IMR-90 (cell line): Measurements from ENCODE around the gene HTT. TPM values are rescaled to one million over a fixed set of nuclear protein-coding genes. Genes with fewer than 3 reads are reported as not detected.

Experiments
- ATAC-seq: fragments of 200-7000 bp; cut with Tn5 transposase; 2 replicates; pipeline ENCODE4 v1.9.1; 2020; ENCODE audit warnings: low read depth, mild to moderate bottlenecking, moderate library complexity
- BruUV-seq: library from RNA; stranded (reverse); fragments of 400-500 nt; replicated peaks from 2 replicates; lab custom pipeline; 2021; lab: Mats Ljungman, UMichigan
- CTCF ChIA-PET: fragments of 300-600 bp; formaldehyde crosslinking; extraction: SDS; loops from one replicate; lab custom pipeline; 2021; ENCODE audit warnings: antibody characterized with exemption; lab: Yijun Ruan, JAX
- POLR2A ChIA-PET: fragments of 300-600 bp; sonication (Branson Sonifier 250); formaldehyde crosslinking; loops from one replicate; lab custom pipeline; 2022; ENCODE audit warnings: antibody characterized with exemption; ENCODE audit not compliant: unreplicated experiment; lab: Charles Lee
- DNase-seq: peaks from one replicate; pipeline ENCODE4 v3.0.0; 2013
- H2AFZ ChIP-seq: replicated peaks from 2 replicates; pipeline ENCODE3; 2013; ENCODE audit warnings: low read length, mild to moderate bottlenecking; ENCODE audit not compliant: poor library complexity
- H2AK5ac ChIP-seq: 2 replicates; pipeline ENCODE4 v1.6.1; 2013; ENCODE audit warnings: low read depth, low read length, inconsistent platforms
- H2AK9ac ChIP-seq: replicated peaks from 2 replicates; pipeline ENCODE3; 2013; ENCODE audit warnings: mild to moderate bottlenecking, low read depth, low read length, moderate library complexity; ENCODE audit not compliant: poor library complexity
- H2BK120ac ChIP-seq: 2 replicates; pipeline ENCODE4 v1.6.1; 2013; ENCODE audit warnings: low read depth, low read length, inconsistent platforms
- H2BK15ac ChIP-seq: 3 replicates; pipeline ENCODE4 v1.6.1; 2013; ENCODE audit warnings: low read depth, low read length, inconsistent platforms
- H2BK20ac ChIP-seq: 2 replicates; pipeline ENCODE4 v1.6.1; 2013; ENCODE audit warnings: low read depth, mild to moderate bottlenecking, inconsistent platforms, low read length, moderate library complexity
- H2BK5ac ChIP-seq: 2 replicates; pipeline ENCODE4 v1.6.1; 2013; ENCODE audit warnings: mild to moderate bottlenecking, low read depth, low read length, inconsistent platforms; ENCODE audit not compliant: poor library complexity, severe bottlenecking
- H3K14ac ChIP-seq: replicated peaks from 2 replicates; pipeline ENCODE4 v1.6.1; 2013; ENCODE audit warnings: low read depth, low read length, inconsistent platforms
- H3K18ac ChIP-seq: 2 replicates; pipeline ENCODE4 v1.6.1; 2013; ENCODE audit warnings: low read depth, low read length, control low read depth
- H3K23ac ChIP-seq: 2 replicates; pipeline ENCODE4 v1.6.1; 2013; ENCODE audit warnings: low read depth, low read length, inconsistent platforms
- H3K27ac ChIP-seq: 2 replicates; pipeline ENCODE4 v1.5.1; 2013; ENCODE audit warnings: mild to moderate bottlenecking, control low read depth, low read length; ENCODE audit not compliant: insufficient read depth
- H3K27me3 ChIP-seq: 2 replicates; pipeline ENCODE4 v1.6.1; 2013; ENCODE audit warnings: low read length; ENCODE audit not compliant: control insufficient read depth, insufficient read depth
- H3K36me3 ChIP-seq: 2 replicates; pipeline ENCODE4 v1.6.1; 2013; ENCODE audit warnings: low read length, mixed read lengths; ENCODE audit not compliant: control insufficient read depth, insufficient read depth
- H3K4ac ChIP-seq: 2 replicates; pipeline ENCODE4 v1.6.1; 2013; ENCODE audit warnings: low read depth, low read length, inconsistent platforms
- H3K4me1 ChIP-seq: 2 replicates; pipeline ENCODE4 v1.6.1; 2013; ENCODE audit warnings: low read length, mixed read lengths; ENCODE audit not compliant: control insufficient read depth, insufficient read depth
- H3K4me2 ChIP-seq: 2 replicates; pipeline ENCODE4 v1.6.1; 2013; ENCODE audit warnings: low read depth, mild to moderate bottlenecking, control low read depth, low read length, moderate library complexity
- H3K4me3 ChIP-seq: 2 replicates; pipeline ENCODE4 v1.5.1; 2013; ENCODE audit warnings: low read depth, mild to moderate bottlenecking, control low read depth, low read length, moderate library complexity; ENCODE audit not compliant: insufficient read depth
- H3K56ac ChIP-seq: 2 replicates; pipeline ENCODE4 v1.6.1; 2013; ENCODE audit warnings: low read length, inconsistent platforms; ENCODE audit not compliant: insufficient read depth; ENCODE audit errors: extremely low read depth
- H3K79me1 ChIP-seq, 2 experiments: 2 replicates each; pipeline ENCODE4 v1.6.1; 2013; ENCODE audit warnings: low read length in 2 of 2, inconsistent platforms in 1 of 2, low read depth in 1 of 2
- H3K9ac ChIP-seq: 2 replicates; pipeline ENCODE4 v1.6.1; 2013; ENCODE audit warnings: low read depth, low read length, control low read depth
- H3K9me1 ChIP-seq: 2 replicates; pipeline ENCODE4 v1.6.1; 2013; ENCODE audit warnings: low read length, inconsistent platforms; ENCODE audit not compliant: insufficient read depth
- H3K9me3 ChIP-seq: 2 replicates; pipeline ENCODE4 v1.6.1; 2013; ENCODE audit warnings: low read length; ENCODE audit not compliant: control insufficient read depth, insufficient read depth
- H4K20me1 ChIP-seq: 2 replicates; pipeline ENCODE4 v1.6.1; 2013; ENCODE audit warnings: low read length, inconsistent platforms; ENCODE audit not compliant: insufficient read depth
- H4K5ac ChIP-seq: 2 replicates; pipeline ENCODE4 v1.6.1; 2013; ENCODE audit warnings: mild to moderate bottlenecking, low read depth, low read length, control low read depth
- H4K8ac ChIP-seq, 2 experiments: 2 replicates each; pipeline ENCODE4 v1.6.1; 2013; ENCODE audit warnings: low read depth in 2 of 2, low read length in 2 of 2, control low read depth in 1 of 2, inconsistent platforms in 1 of 2
- H4K91ac ChIP-seq: 2 replicates; pipeline ENCODE4 v1.6.1; 2013; ENCODE audit warnings: low read depth, low read length, inconsistent platforms; ENCODE audit not compliant: insufficient read depth
- BHLHE40 ChIP-seq: fragments of 150-350 bp; IDR thresholded peaks from 2 replicates; pipeline ENCODE4 v1.6.1; 2016; ENCODE audit warnings: mild to moderate bottlenecking, low read depth, low read length
- MAZ ChIP-seq: IDR thresholded peaks from 2 replicates; pipeline ENCODE4 v1.6.1; 2012; ENCODE audit warnings: low read depth, mild to moderate bottlenecking, low read length, improper control_type of control experiment, moderate library complexity, borderline replicate concordance
- WGBS, 2 experiments: methylation state at CpG; one replicate each; pipeline versions ENCODE4 v1.1.5 to v1.1.7; 2013; ENCODE audit warnings: missing lambda C conversion rate in 2 of 2; ENCODE audit not compliant: insufficient read length in 1 of 2; ENCODE audit errors: extremely low coverage in 2 of 2; 5-methylcytosine and 5-hydroxymethylcytosine counted together
- dilution Hi-C: fragments of 300-500 bp; cut with HindIII; formaldehyde crosslinking; loops from one replicate; pipeline ENCODE4 v1.14.3; 2018; ENCODE audit warnings: low sequenced_read_pairs; ENCODE audit not compliant: unreplicated experiment
- in situ Hi-C: fragments of 300-500 bp; cut with MboI; formaldehyde crosslinking; loops from 3 replicates; pipeline ENCODE4 v1.14.3; 2019; ENCODE audit warnings: low sequenced_read_pairs, inconsistent platforms, mixed read lengths
- intact Hi-C: fragments of 100-400 bp; cut with micrococcal nuclease; formaldehyde crosslinking; loops from 2 replicates; pipeline ENCODE4 v1.10.0; 2022
- polyA plus RNA-seq, 3 experiments: library from polyadenylated mRNA; depleted of rRNA; stranded (reverse); fragments of >200 nt; gene quantifications; 2 replicates each; pipeline ENCODE4 v1.2.3, GENCODE V29; 2012; ENCODE audit warnings: low replicate concordance in 1 of 3
- total RNA-seq: library from RNA; depleted of rRNA; stranded (reverse); fragments of >200 nt; gene quantifications from 2 replicates; pipeline ENCODE4 v1.2.3, GENCODE V29; 2012

HTT gene
- total and polyA plus RNA-seq, 2 of the 4 experiments (the other 2 are of a cell fraction): 11.6 to 14.3 TPM

DNA sequence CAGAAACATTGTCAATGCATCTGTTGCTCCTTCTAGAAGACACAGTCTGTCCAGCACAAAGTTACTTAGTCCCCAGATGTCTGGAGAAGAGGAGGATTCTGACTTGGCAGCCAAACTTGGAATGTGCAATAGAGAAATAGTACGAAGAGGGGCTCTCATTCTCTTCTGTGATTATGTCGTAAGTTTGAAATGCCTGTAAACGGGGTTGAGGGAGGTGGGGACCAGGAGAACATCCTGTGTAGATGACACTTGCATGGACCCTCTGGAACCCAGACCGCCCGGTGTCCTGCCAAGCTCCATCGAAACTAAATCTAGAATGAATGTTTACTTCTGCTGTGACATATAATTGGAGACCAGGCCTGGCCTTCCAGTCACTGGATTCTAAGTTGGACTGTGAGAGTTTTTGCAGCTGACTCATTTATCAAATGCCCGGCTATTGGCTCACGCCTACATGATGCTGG, 129.5 kb downstream of the HTT start:
- BruUV-seq: no TSS peak
- DNase-seq: peak; percentile 67
- Histone ChIP-seq H2AK5ac (no peak overlapping the region), H2BK5ac (peak overlapping the region; percentile 32), H2AK9ac (peak overlapping the region; percentile 58), H3K4ac (0 out of 2 replicates have a peak overlapping the region, but pooled peaks have one; percentile 12), H3K4me3 (no peak overlapping the region), H2BK15ac (no peak overlapping the region), H3K18ac (no peak overlapping the region), H3K14ac (no peak overlapping the region), H3K27ac (peak overlapping the region; percentile 56; the same call in 1 of the 2 replicates), H2AFZ (no peak overlapping the region), H4K91ac (no peak overlapping the region), H3K79me1 (peaks cover 0 to 19% of the 10 kb centered on the region in 2 experiments; a peak in 2 of 4 replicates), H2BK120ac (no peak overlapping the region), H3K4me2 (peak overlapping the region; percentile 89), H3K23ac (no peak overlapping the region; the same call in 1 of the 2 replicates), H4K5ac (no peak overlapping the region), H3K9ac (no peak overlapping the region), H3K27me3 (no peaks in the 10 kb centered on the region), H3K9me3 (no peaks in the 10 kb centered on the region), H4K20me1 (peaks cover 13% of the 10 kb centered on the region; the same call in 1 of the 2 replicates), H3K9me1 (peaks cover 20% of the 10 kb centered on the region), H4K8ac (no peak overlapping the region), H3K4me1 (peaks cover 18% of the 10 kb centered on the region), H3K56ac (no peak overlapping the region), H2BK20ac (no peak overlapping the region), H3K36me3 (peaks cover 15% of the 10 kb centered on the region)
- in situ Hi-C loops (no loop called here), intact Hi-C loops (no loop called here), dilution Hi-C loops (no loop called here)
- TF ChIP-seq MAZ (no peak), BHLHE40 (no peak)
- ChIA-PET POLR2A (no interaction called here), CTCF (interaction anchor here (1.7 kb wide), 1 partner anchor 11 kb away, joined by 4 read pairs; no protein-coding TSS in a partner anchor)
- 20% methylated on average over 1 of the region's 8 CpGs; no CpG with 5 or more reads in 1 of the 2 experiments for whole genome bisulfite sequencing, 2 experiments
- peak; percentile 89 for ATAC-seq
